Measurements from ENCODE around the gene MYMX. TPM values are rescaled to one million over a fixed set of nuclear protein-coding genes. Genes with fewer than 3 reads are reported as not detected.

The MYMX gene
- total RNA-seq, 1 experiment from 2014 or later = not detected

DNA sequence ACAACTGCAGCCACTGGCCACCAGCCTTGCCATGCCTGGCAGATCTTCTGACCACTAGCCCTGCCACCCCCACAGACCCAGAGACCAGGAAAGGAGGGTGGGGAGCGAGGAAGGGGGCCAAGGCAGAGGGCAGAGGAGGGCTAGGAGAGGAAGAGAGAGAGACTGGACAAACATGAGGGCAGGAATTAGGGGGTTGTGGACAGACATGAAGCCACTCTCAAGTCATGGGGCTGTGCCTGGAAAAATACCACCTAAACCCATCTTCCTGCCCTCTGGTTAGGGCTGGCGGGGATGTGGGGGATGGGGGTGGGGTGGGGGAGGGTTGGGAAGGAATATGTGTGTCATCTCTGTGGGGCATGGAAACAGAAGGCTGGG lies 5.2 kb downstream of the MYMX start:
- H3K4me2 ChIP-seq (ENCODE audit: low read length) = peak overlapping the region; percentile 59
- ATAC-seq (no peak), DNase-seq (ENCODE audit: low read depth, low spot score) (no peak)
- no peaks in the 10 kb centered on the region for H3K9me2 ChIP-seq (ENCODE audit: insufficient read depth)
- peaks cover 0 to 5% of the 10 kb centered on the region in 2 experiments; a peak in 1 of 4 replicates for H3K36me3 ChIP-seq (ENCODE audit: control insufficient read depth in 1 of 2, insufficient read depth in 2 of 2, low read length in 2 of 2)
- peak overlapping the region; percentile 41 for H3K9ac ChIP-seq (ENCODE audit: low read length)
- H3K79me2 ChIP-seq (ENCODE audit: insufficient read depth, low read length) = peaks cover 34% of the 10 kb centered on the region
- RAD21 ChIA-PET (ENCODE audit: low non-redundant PET in 1 of 2, low total read pairs in 2 of 2, uncharacterized antibody in 2 of 2, unreplicated experiment in 2 of 2) = no interaction called here
- intact Hi-C loops (cut with micrococcal nuclease) = no loop called here
- peaks cover 45 to 73% of the 10 kb centered on the region in 2 experiments for H3K4me1 ChIP-seq (ENCODE audit: control insufficient read depth in 1 of 2, insufficient read depth in 2 of 2, low read length in 2 of 2)
- CTCF ChIA-PET = interaction anchor here (0.6 to 3.7 kb wide), 10 partner anchors 8 to 49 kb away, joined by 3 to 22 read pairs (median 6); partner anchors contain the start of gene HSP90AB1
- no peaks in the 10 kb centered on the region for H3K27me3 ChIP-seq (ENCODE audit: insufficient read depth, low read length)
- no peak overlapping the region for H2AFZ ChIP-seq (ENCODE audit: low read depth, low read length, poor library complexity, severe bottlenecking)
- POLR2A ChIA-PET = interaction anchor here (4.5 kb wide), 1 partner anchor 25 kb away, joined by 22 read pairs; the partner anchor contains the start of gene HSP90AB1
- H3K9me3 ChIP-seq (ENCODE audit: control insufficient read depth in 1 of 2, insufficient read depth in 1 of 2, low read depth in 1 of 2, low read length in 2 of 2) = no peaks in the 10 kb centered on the region
- peaks cover 4% of the 10 kb centered on the region; the same call in 1 of the 2 replicates for H4K20me1 ChIP-seq (ENCODE audit: insufficient read depth)
- H3K27ac ChIP-seq (ENCODE audit: low read depth, low read length) = peak overlapping the region; percentile 5; the same call in 1 of the 2 replicates
- BruUV-seq (replicated peaks) = no TSS peak
- H3K4me3 ChIP-seq (replicated peaks in 1 of 2; ENCODE audit: low read depth in 1 of 2, low read length in 2 of 2) = no peak overlapping the region; a peak in 1 of 4 replicates
- no peak for TF ChIP-seq SIN3A (IDR thresholded peaks at IDR 0.05; ENCODE audit: low read depth)
- TF ChIP-seq, protein P1, sequence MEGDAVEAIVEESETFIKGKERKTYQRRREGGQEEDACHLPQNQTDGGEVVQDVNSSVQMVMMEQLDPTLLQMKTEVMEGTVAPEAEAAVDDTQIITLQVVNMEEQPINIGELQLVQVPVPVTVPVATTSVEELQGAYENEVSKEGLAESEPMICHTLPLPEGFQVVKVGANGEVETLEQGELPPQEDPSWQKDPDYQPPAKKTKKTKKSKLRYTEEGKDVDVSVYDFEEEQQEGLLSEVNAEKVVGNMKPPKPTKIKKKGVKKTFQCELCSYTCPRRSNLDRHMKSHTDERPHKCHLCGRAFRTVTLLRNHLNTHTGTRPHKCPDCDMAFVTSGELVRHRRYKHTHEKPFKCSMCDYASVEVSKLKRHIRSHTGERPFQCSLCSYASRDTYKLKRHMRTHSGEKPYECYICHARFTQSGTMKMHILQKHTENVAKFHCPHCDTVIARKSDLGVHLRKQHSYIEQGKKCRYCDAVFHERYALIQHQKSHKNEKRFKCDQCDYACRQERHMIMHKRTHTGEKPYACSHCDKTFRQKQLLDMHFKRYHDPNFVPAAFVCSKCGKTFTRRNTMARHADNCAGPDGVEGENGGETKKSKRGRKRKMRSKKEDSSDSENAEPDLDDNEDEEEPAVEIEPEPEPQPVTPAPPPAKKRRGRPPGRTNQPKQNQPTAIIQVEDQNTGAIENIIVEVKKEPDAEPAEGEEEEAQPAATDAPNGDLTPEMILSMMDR (IDR thresholded peaks at IDR 0.05 in 2 of 3, conservative IDR thresholded peaks at IDR 0.05 in 1 of 3; ENCODE audit: borderline replicate concordance in 1 of 3, insufficient read depth in 1 of 3, low read depth in 2 of 3, low read length in 2 of 3) = no peak
- no peak for TF ChIP-seq TCF7L2 (IDR thresholded peaks at IDR 0.05; ENCODE audit: borderline replicate concordance, extremely low read depth, insufficient read depth, insufficient read length)
- no peak for TF ChIP-seq YY1 (IDR thresholded peaks at IDR 0.05; ENCODE audit: extremely low read depth, insufficient replicate concordance, low read depth, low read length)
- TF ChIP-seq ZFX (IDR thresholded peaks at IDR 0.05) = no peak
- no peak for TF ChIP-seq POLR2AphosphoS5 (IDR thresholded peaks at IDR 0.05; ENCODE audit: low read depth, low read length)
- no peak for TF ChIP-seq POLR2A (IDR thresholded peaks at IDR 0.05; ENCODE audit: borderline replicate concordance, extremely low read depth, insufficient read depth, insufficient read length)
- no peak for TF ChIP-seq SP1 (IDR thresholded peaks at IDR 0.05; ENCODE audit: low read depth)
- TF ChIP-seq ZNF274 (IDR thresholded peaks at IDR 0.05; ENCODE audit: low read depth, low read length) = no peak
- TF ChIP-seq EZH2 (IDR thresholded peaks at IDR 0.05) = no peak
- TF ChIP-seq, protein P2, sequence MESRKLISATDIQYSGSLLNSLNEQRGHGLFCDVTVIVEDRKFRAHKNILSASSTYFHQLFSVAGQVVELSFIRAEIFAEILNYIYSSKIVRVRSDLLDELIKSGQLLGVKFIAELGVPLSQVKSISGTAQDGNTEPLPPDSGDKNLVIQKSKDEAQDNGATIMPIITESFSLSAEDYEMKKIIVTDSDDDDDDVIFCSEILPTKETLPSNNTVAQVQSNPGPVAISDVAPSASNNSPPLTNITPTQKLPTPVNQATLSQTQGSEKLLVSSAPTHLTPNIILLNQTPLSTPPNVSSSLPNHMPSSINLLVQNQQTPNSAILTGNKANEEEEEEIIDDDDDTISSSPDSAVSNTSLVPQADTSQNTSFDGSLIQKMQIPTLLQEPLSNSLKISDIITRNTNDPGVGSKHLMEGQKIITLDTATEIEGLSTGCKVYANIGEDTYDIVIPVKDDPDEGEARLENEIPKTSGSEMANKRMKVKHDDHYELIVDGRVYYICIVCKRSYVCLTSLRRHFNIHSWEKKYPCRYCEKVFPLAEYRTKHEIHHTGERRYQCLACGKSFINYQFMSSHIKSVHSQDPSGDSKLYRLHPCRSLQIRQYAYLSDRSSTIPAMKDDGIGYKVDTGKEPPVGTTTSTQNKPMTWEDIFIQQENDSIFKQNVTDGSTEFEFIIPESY (IDR thresholded peaks at IDR 0.05; ENCODE audit: extremely low read depth, insufficient replicate concordance, low read length) = no peak
- TF ChIP-seq, protein P3, sequence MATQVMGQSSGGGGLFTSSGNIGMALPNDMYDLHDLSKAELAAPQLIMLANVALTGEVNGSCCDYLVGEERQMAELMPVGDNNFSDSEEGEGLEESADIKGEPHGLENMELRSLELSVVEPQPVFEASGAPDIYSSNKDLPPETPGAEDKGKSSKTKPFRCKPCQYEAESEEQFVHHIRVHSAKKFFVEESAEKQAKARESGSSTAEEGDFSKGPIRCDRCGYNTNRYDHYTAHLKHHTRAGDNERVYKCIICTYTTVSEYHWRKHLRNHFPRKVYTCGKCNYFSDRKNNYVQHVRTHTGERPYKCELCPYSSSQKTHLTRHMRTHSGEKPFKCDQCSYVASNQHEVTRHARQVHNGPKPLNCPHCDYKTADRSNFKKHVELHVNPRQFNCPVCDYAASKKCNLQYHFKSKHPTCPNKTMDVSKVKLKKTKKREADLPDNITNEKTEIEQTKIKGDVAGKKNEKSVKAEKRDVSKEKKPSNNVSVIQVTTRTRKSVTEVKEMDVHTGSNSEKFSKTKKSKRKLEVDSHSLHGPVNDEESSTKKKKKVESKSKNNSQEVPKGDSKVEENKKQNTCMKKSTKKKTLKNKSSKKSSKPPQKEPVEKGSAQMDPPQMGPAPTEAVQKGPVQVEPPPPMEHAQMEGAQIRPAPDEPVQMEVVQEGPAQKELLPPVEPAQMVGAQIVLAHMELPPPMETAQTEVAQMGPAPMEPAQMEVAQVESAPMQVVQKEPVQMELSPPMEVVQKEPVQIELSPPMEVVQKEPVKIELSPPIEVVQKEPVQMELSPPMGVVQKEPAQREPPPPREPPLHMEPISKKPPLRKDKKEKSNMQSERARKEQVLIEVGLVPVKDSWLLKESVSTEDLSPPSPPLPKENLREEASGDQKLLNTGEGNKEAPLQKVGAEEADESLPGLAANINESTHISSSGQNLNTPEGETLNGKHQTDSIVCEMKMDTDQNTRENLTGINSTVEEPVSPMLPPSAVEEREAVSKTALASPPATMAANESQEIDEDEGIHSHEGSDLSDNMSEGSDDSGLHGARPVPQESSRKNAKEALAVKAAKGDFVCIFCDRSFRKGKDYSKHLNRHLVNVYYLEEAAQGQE (IDR thresholded peaks at IDR 0.05; ENCODE audit: low read depth) = no peak
- no peak for TF ChIP-seq RAD21 (IDR thresholded peaks at IDR 0.05; ENCODE audit: low read depth)
- no peak for TF ChIP-seq CBX3 (IDR thresholded peaks at IDR 0.05; ENCODE audit: low read depth)
- TF ChIP-seq FOSL1 (IDR thresholded peaks at IDR 0.05; ENCODE audit: low read depth) = no peak
- no peak for TF ChIP-seq SRF (IDR thresholded peaks at IDR 0.05; ENCODE audit: low read depth)
- TF ChIP-seq ELF1 (IDR thresholded peaks at IDR 0.05; ENCODE audit: borderline replicate concordance, low read depth) = no peak
- no peak for TF ChIP-seq EGR1 (IDR thresholded peaks at IDR 0.05; ENCODE audit: low read depth)
- TF ChIP-seq, protein P4, sequence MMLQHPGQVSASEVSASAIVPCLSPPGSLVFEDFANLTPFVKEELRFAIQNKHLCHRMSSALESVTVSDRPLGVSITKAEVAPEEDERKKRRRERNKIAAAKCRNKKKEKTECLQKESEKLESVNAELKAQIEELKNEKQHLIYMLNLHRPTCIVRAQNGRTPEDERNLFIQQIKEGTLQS (IDR thresholded peaks at IDR 0.05) = no peak
